ENCODE results near the gene CLEC18B.
"Not testable (repeated sequence)": the region's sequence is repeated elsewhere in the genome, so short reads cannot be mapped to it uniquely, and the experiment has no call there.

Gene CLEC18B

DNA sequence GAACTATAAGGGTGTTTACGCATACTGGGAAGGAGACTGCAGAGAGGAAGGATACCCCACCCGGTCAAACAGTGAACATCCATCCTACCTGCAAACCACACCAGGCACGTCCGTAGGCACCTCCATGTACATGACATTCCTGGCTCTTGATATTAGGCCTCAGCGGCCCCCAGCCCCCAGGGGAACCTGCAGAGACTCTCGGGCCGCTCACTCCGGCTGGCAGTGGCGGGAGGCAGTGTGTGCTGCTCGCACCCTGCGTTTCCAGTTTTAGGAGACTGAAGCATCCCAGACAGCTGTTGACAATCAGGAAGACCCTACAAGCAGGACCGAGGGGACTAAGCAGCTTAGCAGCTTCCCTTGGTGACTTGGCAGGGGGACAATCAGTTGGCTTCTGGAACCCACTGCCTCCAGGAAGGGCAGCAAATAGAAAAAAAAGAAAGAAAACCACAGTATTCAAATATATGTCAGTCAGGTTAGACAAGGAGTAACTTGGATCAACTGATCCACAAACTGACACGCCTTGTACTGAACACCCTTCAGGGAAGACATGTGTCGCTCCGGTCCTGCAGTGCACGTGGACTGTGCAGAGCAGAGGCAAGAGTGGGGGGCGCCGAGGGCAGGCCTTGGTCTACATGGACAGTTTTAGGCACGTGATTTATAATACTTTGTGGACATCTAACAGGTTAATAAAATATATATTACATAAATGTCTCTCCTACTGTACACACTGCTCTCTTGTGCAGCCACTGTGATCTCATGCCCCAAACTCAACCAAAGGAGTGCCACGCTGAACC is 29.9 kb upstream of the CLEC18B start:
- TF ChIP-seq, protein P1, sequence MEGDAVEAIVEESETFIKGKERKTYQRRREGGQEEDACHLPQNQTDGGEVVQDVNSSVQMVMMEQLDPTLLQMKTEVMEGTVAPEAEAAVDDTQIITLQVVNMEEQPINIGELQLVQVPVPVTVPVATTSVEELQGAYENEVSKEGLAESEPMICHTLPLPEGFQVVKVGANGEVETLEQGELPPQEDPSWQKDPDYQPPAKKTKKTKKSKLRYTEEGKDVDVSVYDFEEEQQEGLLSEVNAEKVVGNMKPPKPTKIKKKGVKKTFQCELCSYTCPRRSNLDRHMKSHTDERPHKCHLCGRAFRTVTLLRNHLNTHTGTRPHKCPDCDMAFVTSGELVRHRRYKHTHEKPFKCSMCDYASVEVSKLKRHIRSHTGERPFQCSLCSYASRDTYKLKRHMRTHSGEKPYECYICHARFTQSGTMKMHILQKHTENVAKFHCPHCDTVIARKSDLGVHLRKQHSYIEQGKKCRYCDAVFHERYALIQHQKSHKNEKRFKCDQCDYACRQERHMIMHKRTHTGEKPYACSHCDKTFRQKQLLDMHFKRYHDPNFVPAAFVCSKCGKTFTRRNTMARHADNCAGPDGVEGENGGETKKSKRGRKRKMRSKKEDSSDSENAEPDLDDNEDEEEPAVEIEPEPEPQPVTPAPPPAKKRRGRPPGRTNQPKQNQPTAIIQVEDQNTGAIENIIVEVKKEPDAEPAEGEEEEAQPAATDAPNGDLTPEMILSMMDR (IDR thresholded peaks at IDR 0.05; ENCODE audit: extremely low read depth, missing control alignments) = no peak
- DNase-seq (ENCODE audit: low spot score) = no peak

DNA sequence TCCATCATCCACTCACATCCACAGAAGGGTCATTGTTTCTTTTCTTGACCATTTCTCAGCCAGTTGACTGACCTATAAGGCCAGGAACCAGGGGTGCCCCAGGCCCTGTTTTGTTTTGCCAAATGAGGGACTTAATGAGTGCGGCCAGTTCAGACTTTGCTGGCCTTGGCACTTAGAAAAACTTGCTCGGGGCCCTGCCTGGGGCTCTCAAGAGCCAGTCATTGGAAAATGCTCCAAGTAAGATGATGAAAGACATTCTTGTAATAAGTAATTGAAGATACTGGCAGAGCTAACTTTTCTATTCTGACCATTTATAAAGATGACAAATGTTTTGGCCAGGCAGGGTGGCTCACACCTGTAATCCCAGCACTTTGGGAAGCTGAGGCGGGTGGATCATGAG is 29.0 kb upstream of the CLEC18B start:
- TF ChIP-seq, protein P1 (IDR thresholded peaks at IDR 0.05; ENCODE audit: extremely low read depth, missing control alignments) = no peak
- no peak for DNase-seq (ENCODE audit: low spot score)

DNA sequence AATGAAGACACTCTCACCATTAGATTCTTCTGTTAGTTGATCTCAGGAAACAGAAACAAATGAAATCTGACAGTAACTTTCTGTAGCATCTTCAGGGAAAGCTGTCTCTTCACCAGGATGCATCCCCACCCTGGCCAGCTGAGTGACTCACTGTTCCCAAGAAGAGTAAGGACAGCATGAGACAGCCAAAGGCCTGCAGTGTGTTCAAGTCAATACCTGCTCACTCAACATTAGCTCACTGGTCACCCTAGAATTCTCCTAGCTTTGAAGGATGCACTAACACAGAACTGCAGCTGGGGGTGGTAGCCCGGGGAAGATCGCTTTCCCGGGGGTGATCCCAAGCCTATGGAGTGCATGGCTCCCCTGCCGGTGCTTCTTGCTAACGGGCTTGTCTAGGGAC is 28.2 kb upstream of the CLEC18B start:
- TF ChIP-seq, protein P1 (IDR thresholded peaks at IDR 0.05; ENCODE audit: extremely low read depth, missing control alignments) = no peak
- no peak for DNase-seq (ENCODE audit: low spot score)

DNA sequence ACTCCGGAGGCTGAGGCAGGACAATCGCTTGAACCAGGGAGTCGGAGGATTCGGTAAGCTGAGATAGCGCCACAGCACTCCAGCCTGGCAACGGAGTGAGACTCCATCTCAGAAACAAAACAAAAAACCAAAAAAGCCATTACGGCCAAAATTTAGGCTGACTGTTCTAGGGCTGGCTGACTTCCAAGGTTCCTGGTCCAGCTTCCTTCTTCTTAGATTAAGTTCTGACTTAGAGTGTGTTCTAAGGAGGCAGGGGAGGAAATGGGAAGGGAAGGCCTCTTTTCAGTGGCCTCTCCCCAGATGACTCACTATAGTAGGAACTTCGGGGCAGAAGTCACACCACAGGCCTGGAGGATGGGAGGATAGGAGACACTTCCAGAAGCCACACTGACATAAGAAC is 27.7 kb upstream of the CLEC18B start:
- TF ChIP-seq, protein P1 (IDR thresholded peaks at IDR 0.05; ENCODE audit: extremely low read depth, missing control alignments) = no peak
- DNase-seq (ENCODE audit: low spot score) = no peak

DNA sequence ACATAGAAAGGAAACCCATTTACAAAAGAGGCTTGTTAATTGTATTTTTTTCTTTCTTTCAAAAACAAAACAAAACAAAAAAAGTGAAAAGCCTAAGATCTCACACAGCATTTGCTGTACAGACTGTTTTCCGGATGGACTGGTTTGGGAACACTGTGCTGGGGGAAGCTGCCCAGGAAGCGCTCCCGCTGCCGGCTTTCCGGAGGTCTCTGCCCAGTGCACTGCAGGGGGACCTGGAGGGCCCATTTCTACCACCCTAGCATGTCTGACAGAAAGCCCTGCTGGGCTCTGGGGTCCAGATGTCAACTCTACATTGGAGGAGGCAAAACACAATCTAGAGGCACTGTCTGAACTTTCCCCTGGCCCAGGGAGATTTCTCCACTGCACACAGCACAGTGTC is 26.3 kb upstream of the CLEC18B start:
- no peak for DNase-seq (ENCODE audit: low spot score)
- TF ChIP-seq, protein P1 (IDR thresholded peaks at IDR 0.05; ENCODE audit: extremely low read depth, missing control alignments) = no peak

DNA sequence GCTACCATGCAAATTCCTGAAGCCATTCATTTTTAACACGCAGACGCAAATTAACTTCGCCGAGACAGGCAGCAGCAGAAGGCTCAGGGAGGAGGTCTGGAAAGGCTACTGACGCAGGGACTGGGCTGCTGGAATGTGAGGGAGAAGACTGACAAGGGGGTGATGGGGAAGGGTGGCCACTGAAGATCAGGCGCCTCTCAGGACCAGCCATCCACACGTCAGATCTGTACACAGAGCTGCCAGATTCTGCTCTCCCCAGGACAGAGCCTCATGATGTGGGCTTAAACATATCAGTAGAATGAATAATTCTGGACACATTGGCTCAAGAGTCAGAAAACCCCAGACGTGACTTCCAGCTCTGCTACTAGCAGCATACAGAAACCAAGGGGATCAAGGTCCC is 25.6 kb upstream of the CLEC18B start:
- DNase-seq (ENCODE audit: low spot score) = no peak
- TF ChIP-seq, protein P1 (IDR thresholded peaks at IDR 0.05; ENCODE audit: extremely low read depth, missing control alignments) = no peak

DNA sequence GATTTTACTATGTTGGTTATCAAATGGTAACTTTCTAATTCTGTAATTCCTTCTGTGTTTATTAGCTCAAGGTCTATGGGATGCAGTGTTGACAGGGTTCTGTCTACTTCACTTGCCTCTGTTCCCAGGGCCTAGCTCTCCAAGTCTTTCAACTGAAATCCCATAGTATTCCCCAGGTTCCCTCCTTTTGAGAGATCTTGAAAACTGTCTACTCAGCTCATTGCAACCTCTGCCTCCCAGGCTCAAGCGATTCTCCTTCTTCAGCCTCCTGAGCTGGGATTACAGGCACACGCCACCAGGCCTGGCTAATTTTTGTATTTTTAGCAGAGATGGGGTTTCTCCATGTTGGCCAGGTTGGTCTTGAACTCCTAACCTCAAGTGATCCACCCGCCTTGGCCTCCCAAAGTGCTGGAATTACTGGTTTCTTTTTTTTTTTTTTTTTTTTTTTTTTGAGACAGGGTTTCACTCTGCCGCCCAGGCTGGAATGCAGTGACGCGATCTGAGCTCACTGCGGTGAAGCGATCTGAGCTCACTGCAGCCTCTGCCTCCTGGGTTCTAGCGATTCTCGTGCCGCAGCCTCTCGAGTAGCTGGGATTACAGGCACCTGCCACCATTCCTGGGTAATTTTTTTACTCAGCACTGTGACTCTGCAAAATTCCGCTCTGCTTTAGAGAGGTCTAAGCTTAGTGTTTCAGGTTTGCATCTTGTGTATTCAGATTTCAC is 22.5 kb upstream of the CLEC18B start:
- DNase-seq (ENCODE audit: low spot score) = not testable (repeated sequence)
